ENCODE measurements around the gene PCDHGB7. TPM values are rescaled to one million over a fixed set of nuclear protein-coding genes. Genes with fewer than 3 reads are reported as not detected.
A peak's percentile ranks its signal among the peaks of the same experiment; 100 is the strongest.

The PCDHGB7 gene
- total and polyA plus RNA-seq, 2 donors (not counting 1 experiment from before 2014, with no cell fraction given): 13.0 to 15.3 TPM

- Histone ChIP-seq H3K79me2 (ENCODE audit: control insufficient read depth, insufficient read depth, low read length) (no peaks in the 10 kb centered on the region), H3K9me3 (ENCODE audit: control insufficient read depth, insufficient read depth, low read depth, low read length) (peaks cover 11% of the 10 kb centered on the region), H3K27me3 (ENCODE audit: control insufficient read depth, insufficient read depth, low read length) (no peaks in the 10 kb centered on the region), H3K4me2 (ENCODE audit: extremely low read depth, insufficient read depth, low read length) (peak overlapping the region; percentile 0), H3K4me1 (ENCODE audit: control insufficient read depth, extremely low read depth, insufficient read depth, low read length) (no peaks in the 10 kb centered on the region), H3K4me3 (replicated peaks in 1 of 4; ENCODE audit: control extremely low read depth in 1 of 4, insufficient read depth in 1 of 4, low read depth in 3 of 4, low read length in 4 of 4) (no peak overlapping the region), H3K36me3 (ENCODE audit: control insufficient read depth, insufficient read depth, low read length) (peaks cover 2% of the 10 kb centered on the region), H4K20me1 (ENCODE audit: control insufficient read depth, extremely low read depth, insufficient read depth, low read length) (no peaks in the 10 kb centered on the region), H3K27ac (ENCODE audit: insufficient read depth, low read length) (no peak overlapping the region), H3K9ac (ENCODE audit: insufficient read depth, low read length) (no peak overlapping the region), H2AFZ (ENCODE audit: low read length) (no peak overlapping the region)
- DNase-seq (ENCODE audit: low read depth in 2 of 2): no peak
- TF ChIP-seq, protein P1, sequence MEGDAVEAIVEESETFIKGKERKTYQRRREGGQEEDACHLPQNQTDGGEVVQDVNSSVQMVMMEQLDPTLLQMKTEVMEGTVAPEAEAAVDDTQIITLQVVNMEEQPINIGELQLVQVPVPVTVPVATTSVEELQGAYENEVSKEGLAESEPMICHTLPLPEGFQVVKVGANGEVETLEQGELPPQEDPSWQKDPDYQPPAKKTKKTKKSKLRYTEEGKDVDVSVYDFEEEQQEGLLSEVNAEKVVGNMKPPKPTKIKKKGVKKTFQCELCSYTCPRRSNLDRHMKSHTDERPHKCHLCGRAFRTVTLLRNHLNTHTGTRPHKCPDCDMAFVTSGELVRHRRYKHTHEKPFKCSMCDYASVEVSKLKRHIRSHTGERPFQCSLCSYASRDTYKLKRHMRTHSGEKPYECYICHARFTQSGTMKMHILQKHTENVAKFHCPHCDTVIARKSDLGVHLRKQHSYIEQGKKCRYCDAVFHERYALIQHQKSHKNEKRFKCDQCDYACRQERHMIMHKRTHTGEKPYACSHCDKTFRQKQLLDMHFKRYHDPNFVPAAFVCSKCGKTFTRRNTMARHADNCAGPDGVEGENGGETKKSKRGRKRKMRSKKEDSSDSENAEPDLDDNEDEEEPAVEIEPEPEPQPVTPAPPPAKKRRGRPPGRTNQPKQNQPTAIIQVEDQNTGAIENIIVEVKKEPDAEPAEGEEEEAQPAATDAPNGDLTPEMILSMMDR (conservative IDR thresholded peaks at IDR 0.05 in 1 of 2, IDR thresholded peaks at IDR 0.05 in 1 of 2; ENCODE audit: low read depth in 1 of 2, low read length in 2 of 2): no peak
- no peak for TF ChIP-seq EZH2 (IDR thresholded peaks at IDR 0.05; ENCODE audit: low read length, missing control alignments)
Measured at GRCh38 chr5:141419074-141419880, 1.8 kb downstream of the PCDHGB7 start.

DNA sequence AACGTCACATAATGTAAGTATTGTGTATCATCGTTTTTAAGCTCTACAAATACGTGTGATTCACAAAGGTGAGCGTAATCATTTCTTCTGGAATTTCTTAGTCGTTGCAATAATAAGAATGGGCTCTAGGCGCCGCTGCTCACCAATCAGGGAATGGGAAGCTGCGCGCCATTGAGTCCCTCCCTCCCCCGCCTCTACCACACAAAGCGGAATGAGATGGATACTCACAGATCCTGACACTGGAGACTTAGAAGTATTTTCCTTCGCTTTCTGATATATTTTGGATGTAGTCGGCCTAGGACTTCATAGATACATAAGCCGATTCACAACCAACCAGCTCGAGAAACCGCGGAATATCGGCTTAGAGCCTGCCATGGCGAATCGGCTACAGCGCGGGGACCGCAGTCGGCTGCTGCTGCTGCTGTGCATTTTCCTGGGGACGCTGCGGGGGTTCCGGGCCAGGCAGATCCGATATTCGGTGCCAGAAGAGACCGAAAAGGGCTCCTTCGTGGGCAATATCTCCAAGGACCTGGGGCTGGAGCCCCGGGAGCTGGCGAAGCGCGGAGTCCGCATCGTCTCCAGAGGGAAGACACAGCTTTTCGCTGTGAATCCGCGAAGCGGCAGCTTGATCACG lies 3.5 kb downstream of the PCDHGB7 start, which contains the start of gene PCDHGA11:
TSS of gene PCDHGA11 (plus strand) at position 197 of the 634 bp plus-strand sequence. CDS start at position 374, 177 bp downstream.
- TF ChIP-seq, protein P1 (conservative IDR thresholded peaks at IDR 0.05 in 1 of 2, IDR thresholded peaks at IDR 0.05 in 1 of 2; ENCODE audit: low read depth in 1 of 2, low read length in 2 of 2): peak; percentile 45 to 62
- TF ChIP-seq EZH2 (IDR thresholded peaks at IDR 0.05; ENCODE audit: low read length, missing control alignments): no peak
- no peak within 1 kb of the TSS for H3K9ac ChIP-seq (ENCODE audit: insufficient read depth, low read length)
- no peak within 1 kb of the TSS for H2AFZ ChIP-seq (ENCODE audit: low read length)
- peak within 1 kb of the TSS; percentile 26 to 66 (median 50) for H3K4me3 ChIP-seq (replicated peaks in 1 of 4; ENCODE audit: control extremely low read depth in 1 of 4, insufficient read depth in 1 of 4, low read depth in 3 of 4, low read length in 4 of 4)
- no peaks in the 10 kb centered on the region for H3K4me1 ChIP-seq (ENCODE audit: control insufficient read depth, extremely low read depth, insufficient read depth, low read length)
- H3K9me3 ChIP-seq (ENCODE audit: control insufficient read depth, insufficient read depth, low read depth, low read length): peaks cover 11% of the 10 kb centered on the region
- H3K4me2 ChIP-seq (ENCODE audit: extremely low read depth, insufficient read depth, low read length): peak within 1 kb of the TSS; percentile 42
- H3K36me3 ChIP-seq (ENCODE audit: control insufficient read depth, insufficient read depth, low read length): peaks cover 2% of the 10 kb centered on the region
- H4K20me1 ChIP-seq (ENCODE audit: control insufficient read depth, extremely low read depth, insufficient read depth, low read length): no peaks in the 10 kb centered on the region
- DNase-seq (ENCODE audit: low read depth in 2 of 2): peak; percentile 56 to 75
- H3K79me2 ChIP-seq (ENCODE audit: control insufficient read depth, insufficient read depth, low read length): no peaks in the 10 kb centered on the region
- peak within 1 kb of the TSS; percentile 13 for H3K27ac ChIP-seq (ENCODE audit: insufficient read depth, low read length)
- no peaks in the 10 kb centered on the region for H3K27me3 ChIP-seq (ENCODE audit: control insufficient read depth, insufficient read depth, low read length)

DNA sequence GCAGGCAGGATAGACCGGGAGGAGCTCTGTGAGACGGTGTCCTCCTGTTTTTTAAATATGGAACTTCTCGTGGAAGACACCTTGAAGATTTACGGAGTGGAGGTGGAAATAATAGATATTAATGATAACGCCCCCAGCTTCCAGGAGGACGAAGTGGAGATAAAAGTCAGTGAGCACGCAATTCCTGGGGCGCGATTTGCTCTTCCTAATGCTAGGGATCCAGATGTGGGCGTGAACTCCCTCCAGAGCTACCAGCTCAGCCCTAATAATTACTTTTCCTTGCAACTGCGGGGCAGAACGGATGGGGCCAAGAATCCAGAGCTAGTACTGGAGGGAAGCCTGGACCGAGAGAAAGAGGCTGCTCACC lies 4.0 kb downstream of the PCDHGB7 start:
- Histone ChIP-seq H3K27me3 (ENCODE audit: control insufficient read depth, insufficient read depth, low read length) (no peaks in the 10 kb centered on the region), H3K4me2 (ENCODE audit: extremely low read depth, insufficient read depth, low read length) (peak overlapping the region; percentile 42), H3K4me3 (replicated peaks in 1 of 4; ENCODE audit: control extremely low read depth in 1 of 4, insufficient read depth in 1 of 4, low read depth in 3 of 4, low read length in 4 of 4) (peak overlapping the region; percentile 26 to 66 (median 50)), H3K4me1 (ENCODE audit: control insufficient read depth, extremely low read depth, insufficient read depth, low read length) (no peaks in the 10 kb centered on the region), H3K27ac (ENCODE audit: insufficient read depth, low read length) (no peak overlapping the region), H3K79me2 (ENCODE audit: control insufficient read depth, insufficient read depth, low read length) (no peaks in the 10 kb centered on the region), H3K36me3 (ENCODE audit: control insufficient read depth, insufficient read depth, low read length) (peaks cover 2% of the 10 kb centered on the region), H2AFZ (ENCODE audit: low read length) (no peak overlapping the region), H4K20me1 (ENCODE audit: control insufficient read depth, extremely low read depth, insufficient read depth, low read length) (no peaks in the 10 kb centered on the region), H3K9me3 (ENCODE audit: control insufficient read depth, insufficient read depth, low read depth, low read length) (peaks cover 11% of the 10 kb centered on the region), H3K9ac (ENCODE audit: insufficient read depth, low read length) (no peak overlapping the region)
- peak in 1 of 2 donors; percentile 34 for DNase-seq (ENCODE audit: low read depth in 2 of 2)
- TF ChIP-seq, protein P1 (conservative IDR thresholded peaks at IDR 0.05 in 1 of 2, IDR thresholded peaks at IDR 0.05 in 1 of 2; ENCODE audit: low read depth in 1 of 2, low read length in 2 of 2): no peak
